ENCODE data around the gene CSTA.

CSTA gene

DNA sequence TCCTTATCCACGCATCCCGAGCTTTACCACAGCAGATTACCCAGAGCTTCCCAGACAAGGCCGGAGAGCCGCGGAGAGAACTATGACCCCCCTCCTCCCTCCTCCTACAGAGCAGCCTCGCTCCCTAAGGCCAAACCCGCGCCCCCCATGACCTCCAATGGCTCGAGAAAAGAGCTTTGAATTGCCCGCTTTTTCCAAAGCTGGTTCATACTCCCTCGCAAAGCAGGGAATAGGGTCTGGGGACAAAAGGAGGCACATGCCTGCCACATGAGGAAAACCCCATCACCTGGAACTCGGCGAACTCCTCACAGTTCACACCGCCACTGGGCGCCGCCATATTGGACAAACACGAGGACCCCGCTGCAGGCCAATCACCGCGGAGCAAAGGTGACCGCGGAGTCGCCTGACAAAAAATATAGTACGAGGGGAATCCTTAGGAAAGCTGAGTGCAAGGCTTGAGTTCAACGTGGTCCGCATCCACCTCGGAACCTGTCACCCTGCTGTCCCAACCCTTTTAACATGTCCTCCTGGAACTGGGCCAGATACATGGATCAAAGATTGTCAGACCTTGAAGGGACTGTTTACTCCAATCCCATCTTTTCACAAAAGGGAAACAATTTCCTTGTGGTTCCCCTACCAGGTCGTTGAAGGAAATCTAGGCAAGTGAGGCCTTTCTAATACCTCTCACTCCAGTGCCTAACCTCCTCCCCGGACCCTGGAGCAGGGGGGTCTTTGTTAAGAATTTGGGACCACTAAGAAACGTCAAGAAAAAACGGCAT, 58.0 kb downstream of the CSTA start, which contains the start of gene MIX23:
Gene MIX23, minus strand, starts transcription at position 344 of the 779 bp plus-strand sequence. Its CDS starts 7 bp downstream, at position 337.
- peak; percentile 93 for DNase-seq (ENCODE audit: low spot score)

DNA sequence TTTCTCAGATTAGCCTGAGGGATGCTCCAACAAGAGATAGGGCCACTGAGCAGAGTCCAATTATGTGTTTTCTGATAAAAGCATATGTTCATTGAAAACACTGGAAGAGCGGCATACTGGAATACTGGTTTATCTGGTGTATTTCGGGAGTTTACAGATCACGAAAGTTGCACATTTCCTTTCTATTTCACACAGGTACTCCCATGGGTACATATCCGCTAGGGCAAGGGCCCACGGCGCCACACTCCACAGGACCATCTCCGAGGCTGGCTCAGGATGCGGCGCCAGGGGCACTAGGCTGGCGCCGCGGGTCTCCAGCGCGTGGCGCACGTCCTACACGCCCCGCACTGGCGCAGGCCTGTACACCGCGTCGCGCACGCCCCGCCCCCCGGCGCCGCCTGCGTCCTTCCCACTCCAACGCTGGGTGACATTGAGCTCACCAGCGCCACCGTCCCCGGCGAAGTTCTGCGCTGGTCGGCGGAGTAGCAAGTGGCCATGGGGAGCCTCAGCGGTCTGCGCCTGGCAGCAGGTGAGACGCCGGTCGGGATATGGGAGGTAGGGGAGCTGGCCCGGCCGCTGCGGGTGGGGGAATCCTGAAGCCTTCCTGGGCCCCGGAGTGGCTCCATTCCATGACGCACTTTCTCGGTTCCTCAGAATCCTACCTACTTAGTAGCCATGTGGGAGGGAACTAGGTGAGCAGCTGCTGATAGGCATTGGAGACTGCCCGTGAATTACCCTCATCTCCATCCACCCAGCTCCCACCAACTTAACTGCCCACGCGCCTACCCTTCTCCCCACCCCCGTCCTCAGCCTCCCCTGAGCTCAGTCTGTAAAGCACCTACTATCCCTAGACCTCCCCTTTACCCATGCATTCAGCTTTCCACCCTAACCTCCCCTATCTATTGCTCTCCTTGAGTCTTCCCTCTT, 59.0 kb downstream of the CSTA start, which contains the start of gene FAM162A:
Gene FAM162A, plus strand, starts transcription at position 412 of the 927 bp plus-strand sequence. Its CDS starts 84 bp downstream, at position 496.
- DNase-seq (ENCODE audit: low spot score), result peak; percentile 98

DNA sequence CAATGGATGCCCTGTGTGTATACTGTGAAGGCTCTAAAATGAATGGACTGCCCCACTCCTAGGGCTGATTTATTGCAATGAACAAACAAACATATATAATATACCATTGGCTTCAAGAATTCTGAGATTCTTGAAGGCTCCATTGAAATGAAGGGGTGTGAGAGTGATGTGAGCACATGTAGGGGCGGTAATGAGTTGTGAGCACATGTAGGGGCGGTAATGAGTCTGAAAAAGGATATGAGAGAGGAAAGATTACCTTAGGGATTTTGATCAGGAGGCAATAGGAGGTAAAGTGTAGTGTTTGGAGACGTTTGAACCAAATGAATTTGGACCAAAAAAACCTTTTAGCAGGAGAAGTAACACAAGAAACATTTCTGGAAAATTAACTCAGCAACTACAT, 62.7 kb downstream of the CSTA start:
- DNase-seq (ENCODE audit: low spot score), result no peak

DNA sequence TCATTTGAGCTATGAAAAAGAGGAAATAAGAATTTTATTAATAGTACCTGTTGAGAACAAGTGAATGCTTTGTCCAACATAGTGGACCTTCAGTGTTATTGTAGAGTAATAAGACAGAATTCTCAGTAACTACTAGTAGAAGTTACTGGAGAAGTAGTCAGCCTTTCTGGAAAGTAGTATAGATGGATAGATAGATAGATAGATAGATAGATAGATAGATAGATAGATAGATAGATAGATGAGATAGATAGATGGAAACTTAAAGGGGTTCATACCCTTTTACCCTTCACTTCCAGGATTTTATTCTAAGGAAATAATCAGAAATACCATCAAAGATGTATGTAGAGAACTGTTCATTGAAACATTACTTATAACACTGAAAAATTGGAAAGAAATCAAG, 64.1 kb downstream of the CSTA start:
- DNase-seq (ENCODE audit: low spot score), result no peak

DNA sequence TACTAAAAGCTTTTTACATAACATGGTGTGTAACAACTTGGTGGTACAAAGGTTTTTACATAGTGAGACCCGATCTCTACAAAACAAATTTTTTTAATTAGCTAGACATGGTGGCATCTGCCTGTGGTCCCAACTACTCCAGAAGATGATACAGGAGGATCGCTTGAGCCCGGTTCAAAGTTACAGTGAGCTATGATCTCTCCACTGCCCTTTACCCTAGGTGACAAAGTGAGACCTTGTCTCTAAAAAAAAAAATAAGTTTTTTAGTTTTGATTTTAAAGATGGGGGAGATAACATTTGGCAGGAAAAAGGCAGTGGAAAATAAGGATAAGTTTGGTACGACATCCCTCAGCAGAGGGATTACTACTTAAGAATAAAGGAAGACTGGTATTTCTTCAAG, 64.8 kb downstream of the CSTA start:
- no peak for DNase-seq (ENCODE audit: low spot score)

DNA sequence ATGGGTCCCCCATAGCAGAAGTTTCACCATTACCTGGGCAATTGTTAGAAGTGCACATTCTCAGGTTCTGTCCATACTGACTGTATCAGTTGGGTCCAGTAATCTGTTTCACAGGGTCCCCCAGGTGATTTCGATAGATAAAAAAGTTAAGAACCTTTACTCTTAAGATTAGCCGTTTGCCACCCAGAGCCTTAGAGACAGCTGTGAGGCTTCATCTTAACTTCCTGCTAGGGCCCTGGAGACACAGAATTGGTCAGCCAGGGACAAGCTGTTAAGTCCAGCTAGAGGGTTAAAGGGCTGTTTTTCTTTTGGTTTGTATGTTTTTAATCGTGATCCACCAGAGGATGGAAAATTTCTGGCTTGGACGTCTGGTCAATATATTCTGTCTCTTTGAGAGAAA, 65.6 kb downstream of the CSTA start:
- DNase-seq (ENCODE audit: low spot score), result no peak
